Lung (tissue), 12 donors: ENCODE data around the gene ADAMTS8. TPM values are rescaled to one million over a fixed set of nuclear protein-coding genes. Genes with fewer than 3 reads are reported as not detected.

Experiments
- ATAC-seq: fragments of 200-7000 bp; cut with Tn5 transposase; one replicate; pipeline ENCODE4 v1.9.1; 2020; ENCODE audit warnings: moderate number of reproducible peaks; ENCODE audit not compliant: insufficient read depth, low FRiP score
- DNase-seq, 3 donors: peaks; one replicate each; pipeline ENCODE4 v3.0.0-alpha.2; 2013 to 2017
- H3K27ac ChIP-seq, 2 donors: one replicate each; pipeline ENCODE4 v1.5.1; 2013; ENCODE audit warnings: mild to moderate bottlenecking in 2 of 2, moderate library complexity in 2 of 2, control low read depth in 1 of 2, inconsistent platforms in 1 of 2, low read depth in 1 of 2, low read length in 1 of 2
- H3K27me3 ChIP-seq, 3 donors: one replicate each; pipeline ENCODE4 v1.5.1; 2013; ENCODE audit warnings: low read length in 2 of 3; ENCODE audit not compliant: control insufficient read depth in 3 of 3, insufficient read depth in 3 of 3
- H3K36me3 ChIP-seq, 4 donors: one replicate each; pipeline ENCODE4 v1.5.1; 2013; ENCODE audit warnings: low read length in 4 of 4, mild to moderate bottlenecking in 1 of 4, moderate library complexity in 1 of 4; ENCODE audit not compliant: control insufficient read depth in 4 of 4, insufficient read depth in 4 of 4
- H3K4me1 ChIP-seq, 5 donors: one replicate each; pipeline ENCODE4 v1.5.1; 2013; ENCODE audit warnings: low read length in 5 of 5, mild to moderate bottlenecking in 2 of 5, moderate library complexity in 1 of 5; ENCODE audit not compliant: control insufficient read depth in 5 of 5, insufficient read depth in 5 of 5
- H3K4me3 ChIP-seq: one replicate; pipeline ENCODE4 v1.5.1; 2013; ENCODE audit warnings: mild to moderate bottlenecking, control low read depth, moderate library complexity
- H3K9ac ChIP-seq, 2 donors: one replicate each; pipeline ENCODE4 v1.5.1; 2013; ENCODE audit warnings: low read length in 2 of 2, control low read depth in 1 of 2; ENCODE audit not compliant: insufficient read depth in 1 of 2
- H3K9me3 ChIP-seq, 4 donors: one replicate each; pipeline ENCODE4 v1.5.1; 2013; ENCODE audit warnings: low read length in 3 of 4, mild to moderate bottlenecking in 1 of 4, moderate library complexity in 1 of 4; ENCODE audit not compliant: control insufficient read depth in 4 of 4, insufficient read depth in 3 of 4
- CTCF ChIP-seq: IDR thresholded peaks from 2 replicates; pipeline ENCODE4 v1.5.1; 2012; ENCODE audit warnings: mild to moderate bottlenecking; ENCODE audit errors: control extremely low read depth, extremely low read depth
- WGBS, 2 donors: extraction: QIAGEN DNeasy Blood & Tissue Kit; methylation state at CpG; one replicate each; pipeline ENCODE4 v1.1.7; 2013; 5-methylcytosine and 5-hydroxymethylcytosine counted together
- polyA plus RNA-seq, 2 donors: library from polyadenylated mRNA; stranded (reverse); fragments of 200-250 nt; gene quantifications; one replicate each; pipeline ENCODE4 v1.2.1, GENCODE V29; 2013
- total RNA-seq, 2 donors: library from RNA; depleted of rRNA in 1 of 2; stranded (reverse); fragments of >200 nt in 1 of 2; gene quantifications; one replicate each; pipeline ENCODE4 v1.2.1, GENCODE V29; 2014 to 2021
- donor health status: control.
- donor health status: control.
- donor health status: Bipolar disorder and iron deficiency.
- donor health status: healthy.
- donor health status: DM: yes; HTN: yes; CAD: no.

The ADAMTS8 gene
- total and polyA plus RNA-seq, 4 donors, result 11.3 to 47.7 (median 22.1) TPM

- Histone ChIP-seq H3K4me1 (peaks cover 0 to 33% (median 10%) of the 10 kb centered on the region in 5 donors), H3K36me3 (no peaks in the 10 kb centered on the region), H3K27me3 (peaks cover 0 to 20% (median 19%) of the 10 kb centered on the region in 3 donors), H3K9me3 (no peaks in the 10 kb centered on the region), H3K27ac (no peak overlapping the region), H3K9ac (peak overlapping the region in 1 of 2 donors; percentile 9), H3K4me3 (no peak overlapping the region)
- DNase-seq (peak in 2 of 3 donors; percentile 78 to 80), ATAC-seq (no peak)
- WGBS, 2 donors, result 58 to 78% methylated on average over 3 of the region's 3 CpGs
- TF ChIP-seq CTCF, result no peak
Observed at GRCh38 chr11:130431801-130432200, 3.4 kb upstream of the ADAMTS8 start.

GRCh38 chr11:130431331-130431773, 2.9 kb upstream of the ADAMTS8 start:
- TF ChIP-seq CTCF, result peak; percentile 70
- Histone ChIP-seq H3K36me3 (no peaks in the 10 kb centered on the region), H3K27ac (no peak overlapping the region), H3K27me3 (peaks cover 0 to 25% (median 22%) of the 10 kb centered on the region in 3 donors), H3K4me3 (no peak overlapping the region), H3K4me1 (peaks cover 0 to 35% (median 9%) of the 10 kb centered on the region in 5 donors), H3K9ac (no peak overlapping the region), H3K9me3 (no peaks in the 10 kb centered on the region)
- DNase-seq, result peak; percentile 78 to 86 (median 80)
- no peak for ATAC-seq
- WGBS, 2 donors, result 20% methylated on average over 10 of the region's 10 CpGs

- H3K4me1 ChIP-seq, result peaks cover 0 to 27% (median 5%) of the 10 kb centered on the region in 5 donors
- ATAC-seq (no peak), DNase-seq (no peak)
- no peak overlapping the region for H3K9ac ChIP-seq
- H3K4me3 ChIP-seq, result no peak overlapping the region
- no peaks in the 10 kb centered on the region for H3K36me3 ChIP-seq
- no peak overlapping the region for H3K27ac ChIP-seq
- 55 to 62% methylated on average over 3 of the region's 3 CpGs for WGBS, 2 donors
- H3K9me3 ChIP-seq, result no peaks in the 10 kb centered on the region
- H3K27me3 ChIP-seq, result peaks cover 0 to 26% (median 26%) of the 10 kb centered on the region in 3 donors
- no peak for TF ChIP-seq CTCF
Observed at GRCh38 chr11:130429983-130430382, 1.6 kb upstream of the ADAMTS8 start.

- TF ChIP-seq CTCF, result no peak
- H3K9ac ChIP-seq, result no peak overlapping the region
- H3K9me3 ChIP-seq, result no peaks in the 10 kb centered on the region
- no peaks in the 10 kb centered on the region for H3K36me3 ChIP-seq
- DNase-seq (no peak), ATAC-seq (no peak)
- no peak overlapping the region for H3K4me3 ChIP-seq
- H3K27ac ChIP-seq, result no peak overlapping the region
- peaks cover 0 to 26% (median 26%) of the 10 kb centered on the region in 3 donors for H3K27me3 ChIP-seq
- H3K4me1 ChIP-seq, result peaks cover 0 to 30% (median 6%) of the 10 kb centered on the region in 5 donors
- 60 to 63% methylated on average over 2 of the region's 2 CpGs for WGBS, 2 donors
Observed at GRCh38 chr11:130429120-130429681, 792 bp upstream of the ADAMTS8 start.
